ENCODE measurements around the gene SSTR4. TPM values are rescaled to one million over a fixed set of nuclear protein-coding genes. Genes with fewer than 3 reads are reported as not detected.

The SSTR4 gene
- total and polyA plus RNA-seq, 4 donors = not detected

DNA sequence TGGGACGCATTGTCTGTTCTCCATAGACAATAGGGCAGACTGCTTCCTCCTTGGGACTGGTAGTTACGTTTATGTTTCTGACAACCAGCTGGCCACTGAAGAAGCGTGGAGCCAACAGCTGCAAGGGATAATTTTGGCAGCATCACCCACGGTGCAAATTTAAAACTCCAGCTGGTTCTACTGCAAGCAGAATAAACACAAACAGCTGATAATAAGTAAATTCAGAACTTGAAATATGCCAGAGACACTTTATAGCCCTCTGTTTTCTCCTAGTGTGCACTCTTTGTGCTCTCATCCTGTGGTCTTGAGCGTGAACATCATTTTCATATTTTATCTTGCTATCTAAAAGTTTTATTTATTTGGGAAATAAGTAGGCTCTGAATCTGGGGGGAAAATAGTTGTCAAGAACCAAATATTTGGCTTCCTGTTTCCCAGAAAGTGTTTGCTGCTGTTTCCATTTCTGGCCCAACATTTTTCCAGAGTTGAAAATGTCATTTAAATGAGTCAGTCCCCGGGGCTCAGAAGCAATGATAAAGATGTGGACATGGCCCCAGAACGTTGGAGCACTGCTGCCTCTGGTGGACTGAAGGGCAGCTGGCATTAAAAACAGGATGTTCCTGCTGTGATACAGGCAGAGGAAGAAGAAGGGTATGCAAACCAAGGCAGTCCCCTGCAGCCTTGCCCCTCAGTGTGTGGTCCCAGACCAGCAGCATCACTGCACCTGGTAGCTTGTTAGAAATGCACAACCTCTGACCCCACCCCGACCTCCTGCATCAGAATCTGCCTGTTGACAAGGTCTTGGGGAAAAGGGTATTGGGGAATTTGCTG lies 26.8 kb downstream of the SSTR4 start:
- H3K9ac ChIP-seq (ENCODE audit: low read depth in 1 of 2, low read length in 2 of 2) = no peak overlapping the region
- no peak overlapping the region for H3K4me3 ChIP-seq (ENCODE audit: low read depth in 1 of 3, low read length in 3 of 3)
- peak overlapping the region; percentile 28 to 50 for H3K27ac ChIP-seq (ENCODE audit: low read depth in 1 of 2, low read length in 2 of 2)
- DNase-seq (ENCODE audit: low spot score) = no peak
- no peaks in the 10 kb centered on the region for H3K4me1 ChIP-seq (ENCODE audit: control insufficient read depth in 4 of 4, insufficient read depth in 4 of 4, low read length in 3 of 4)
- H3K27me3 ChIP-seq (ENCODE audit: control insufficient read depth in 4 of 4, insufficient read depth in 4 of 4, low read length in 3 of 4) = peaks cover 0 to 2% (median under 1%) of the 10 kb centered on the region in 4 donors
- 36% methylated on average over 8 of the region's 8 CpGs for WGBS
- H3K36me3 ChIP-seq (ENCODE audit: control insufficient read depth in 4 of 4, insufficient read depth in 3 of 4, low read depth in 1 of 4, low read length in 3 of 4) = no peaks in the 10 kb centered on the region
- H3K9me3 ChIP-seq (ENCODE audit: control insufficient read depth in 4 of 4, low read length in 3 of 4) = peaks cover 0 to 3% (median under 1%) of the 10 kb centered on the region in 4 donors
- TF ChIP-seq RXRA (IDR thresholded peaks at IDR 0.05) (peak; percentile 18 to 30), SP1 (IDR thresholded peaks at IDR 0.05) (peak; percentile 29), JUND (IDR thresholded peaks at IDR 0.05) (peak; percentile 45 to 58), YY1 (IDR thresholded peaks at IDR 0.05) (no peak), RAD21 (IDR thresholded peaks at IDR 0.05) (peak; percentile 44 to 61), EGR1 (IDR thresholded peaks at IDR 0.05; ENCODE audit: low read depth in 2 of 2) (no peak), NR2F2 (IDR thresholded peaks at IDR 0.05) (peak; percentile 64)
- TF ChIP-seq, protein P1, sequence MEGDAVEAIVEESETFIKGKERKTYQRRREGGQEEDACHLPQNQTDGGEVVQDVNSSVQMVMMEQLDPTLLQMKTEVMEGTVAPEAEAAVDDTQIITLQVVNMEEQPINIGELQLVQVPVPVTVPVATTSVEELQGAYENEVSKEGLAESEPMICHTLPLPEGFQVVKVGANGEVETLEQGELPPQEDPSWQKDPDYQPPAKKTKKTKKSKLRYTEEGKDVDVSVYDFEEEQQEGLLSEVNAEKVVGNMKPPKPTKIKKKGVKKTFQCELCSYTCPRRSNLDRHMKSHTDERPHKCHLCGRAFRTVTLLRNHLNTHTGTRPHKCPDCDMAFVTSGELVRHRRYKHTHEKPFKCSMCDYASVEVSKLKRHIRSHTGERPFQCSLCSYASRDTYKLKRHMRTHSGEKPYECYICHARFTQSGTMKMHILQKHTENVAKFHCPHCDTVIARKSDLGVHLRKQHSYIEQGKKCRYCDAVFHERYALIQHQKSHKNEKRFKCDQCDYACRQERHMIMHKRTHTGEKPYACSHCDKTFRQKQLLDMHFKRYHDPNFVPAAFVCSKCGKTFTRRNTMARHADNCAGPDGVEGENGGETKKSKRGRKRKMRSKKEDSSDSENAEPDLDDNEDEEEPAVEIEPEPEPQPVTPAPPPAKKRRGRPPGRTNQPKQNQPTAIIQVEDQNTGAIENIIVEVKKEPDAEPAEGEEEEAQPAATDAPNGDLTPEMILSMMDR (IDR thresholded peaks at IDR 0.05; ENCODE audit: low read depth, low read length, missing input control) = peak; percentile 35

DNA sequence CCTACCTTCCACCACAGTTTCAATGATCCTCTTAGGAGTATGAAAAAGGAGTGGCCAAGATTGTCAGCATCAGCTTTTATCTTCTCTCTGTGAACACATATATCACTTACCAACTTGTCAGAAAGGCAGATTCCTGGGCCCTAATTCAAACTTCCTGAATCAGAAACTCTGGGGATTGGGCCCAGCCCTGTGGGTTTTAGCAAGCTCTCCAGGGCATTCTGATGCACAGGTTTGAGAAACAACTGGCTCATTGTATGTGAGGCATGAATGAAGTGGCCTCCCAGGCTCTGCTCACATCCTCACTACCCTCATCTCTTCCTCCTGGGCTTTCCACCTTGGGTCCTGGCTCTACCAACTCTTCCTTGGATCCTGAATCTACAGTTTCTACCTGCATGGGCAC lies 27.5 kb downstream of the SSTR4 start:
- TF ChIP-seq TAF1 (conservative IDR thresholded peaks at IDR 0.05) (no peak), HNF4A (conservative IDR thresholded peaks at IDR 0.05) (no peak), FOXA1 (IDR thresholded peaks at IDR 0.05) (no peak), JUND (IDR thresholded peaks at IDR 0.05) (no peak), HNF4G (IDR thresholded peaks at IDR 0.05) (no peak), RAD21 (IDR thresholded peaks at IDR 0.05) (no peak)
- TF ChIP-seq, protein P2, sequence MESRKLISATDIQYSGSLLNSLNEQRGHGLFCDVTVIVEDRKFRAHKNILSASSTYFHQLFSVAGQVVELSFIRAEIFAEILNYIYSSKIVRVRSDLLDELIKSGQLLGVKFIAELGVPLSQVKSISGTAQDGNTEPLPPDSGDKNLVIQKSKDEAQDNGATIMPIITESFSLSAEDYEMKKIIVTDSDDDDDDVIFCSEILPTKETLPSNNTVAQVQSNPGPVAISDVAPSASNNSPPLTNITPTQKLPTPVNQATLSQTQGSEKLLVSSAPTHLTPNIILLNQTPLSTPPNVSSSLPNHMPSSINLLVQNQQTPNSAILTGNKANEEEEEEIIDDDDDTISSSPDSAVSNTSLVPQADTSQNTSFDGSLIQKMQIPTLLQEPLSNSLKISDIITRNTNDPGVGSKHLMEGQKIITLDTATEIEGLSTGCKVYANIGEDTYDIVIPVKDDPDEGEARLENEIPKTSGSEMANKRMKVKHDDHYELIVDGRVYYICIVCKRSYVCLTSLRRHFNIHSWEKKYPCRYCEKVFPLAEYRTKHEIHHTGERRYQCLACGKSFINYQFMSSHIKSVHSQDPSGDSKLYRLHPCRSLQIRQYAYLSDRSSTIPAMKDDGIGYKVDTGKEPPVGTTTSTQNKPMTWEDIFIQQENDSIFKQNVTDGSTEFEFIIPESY (IDR thresholded peaks at IDR 0.05) = no peak
- TF ChIP-seq, protein P3, sequence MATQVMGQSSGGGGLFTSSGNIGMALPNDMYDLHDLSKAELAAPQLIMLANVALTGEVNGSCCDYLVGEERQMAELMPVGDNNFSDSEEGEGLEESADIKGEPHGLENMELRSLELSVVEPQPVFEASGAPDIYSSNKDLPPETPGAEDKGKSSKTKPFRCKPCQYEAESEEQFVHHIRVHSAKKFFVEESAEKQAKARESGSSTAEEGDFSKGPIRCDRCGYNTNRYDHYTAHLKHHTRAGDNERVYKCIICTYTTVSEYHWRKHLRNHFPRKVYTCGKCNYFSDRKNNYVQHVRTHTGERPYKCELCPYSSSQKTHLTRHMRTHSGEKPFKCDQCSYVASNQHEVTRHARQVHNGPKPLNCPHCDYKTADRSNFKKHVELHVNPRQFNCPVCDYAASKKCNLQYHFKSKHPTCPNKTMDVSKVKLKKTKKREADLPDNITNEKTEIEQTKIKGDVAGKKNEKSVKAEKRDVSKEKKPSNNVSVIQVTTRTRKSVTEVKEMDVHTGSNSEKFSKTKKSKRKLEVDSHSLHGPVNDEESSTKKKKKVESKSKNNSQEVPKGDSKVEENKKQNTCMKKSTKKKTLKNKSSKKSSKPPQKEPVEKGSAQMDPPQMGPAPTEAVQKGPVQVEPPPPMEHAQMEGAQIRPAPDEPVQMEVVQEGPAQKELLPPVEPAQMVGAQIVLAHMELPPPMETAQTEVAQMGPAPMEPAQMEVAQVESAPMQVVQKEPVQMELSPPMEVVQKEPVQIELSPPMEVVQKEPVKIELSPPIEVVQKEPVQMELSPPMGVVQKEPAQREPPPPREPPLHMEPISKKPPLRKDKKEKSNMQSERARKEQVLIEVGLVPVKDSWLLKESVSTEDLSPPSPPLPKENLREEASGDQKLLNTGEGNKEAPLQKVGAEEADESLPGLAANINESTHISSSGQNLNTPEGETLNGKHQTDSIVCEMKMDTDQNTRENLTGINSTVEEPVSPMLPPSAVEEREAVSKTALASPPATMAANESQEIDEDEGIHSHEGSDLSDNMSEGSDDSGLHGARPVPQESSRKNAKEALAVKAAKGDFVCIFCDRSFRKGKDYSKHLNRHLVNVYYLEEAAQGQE (IDR thresholded peaks at IDR 0.05) = no peak
- DNase-seq (ENCODE audit: low spot score) = no peak
- peaks cover 0 to 2% (median 0%) of the 10 kb centered on the region in 4 donors for H3K27me3 ChIP-seq (ENCODE audit: control insufficient read depth in 4 of 4, insufficient read depth in 4 of 4, low read length in 3 of 4)
- H3K4me1 ChIP-seq (ENCODE audit: control insufficient read depth in 4 of 4, insufficient read depth in 4 of 4, low read length in 3 of 4) = no peaks in the 10 kb centered on the region
- no peaks in the 10 kb centered on the region for H3K9me3 ChIP-seq (ENCODE audit: control insufficient read depth in 4 of 4, low read length in 3 of 4)
- no peak overlapping the region for H3K4me3 ChIP-seq (ENCODE audit: low read depth in 1 of 3, low read length in 3 of 3)
- no peaks in the 10 kb centered on the region for H3K36me3 ChIP-seq (ENCODE audit: control insufficient read depth in 4 of 4, insufficient read depth in 3 of 4, low read depth in 1 of 4, low read length in 3 of 4)
- H3K9ac ChIP-seq (ENCODE audit: low read depth in 1 of 2, low read length in 2 of 2) = no peak overlapping the region
- no peak overlapping the region for H3K27ac ChIP-seq (ENCODE audit: low read depth in 1 of 2, low read length in 2 of 2)

Measured in liver (tissue), 9 donors.